Measurements from ENCODE around the gene SND1. TPM values are rescaled to one million over a fixed set of nuclear protein-coding genes. Genes with fewer than 3 reads are reported as not detected.

The SND1 gene
- total and polyA plus RNA-seq, 7 donors = 29.2 to 72.8 (median 48.2) TPM

DNA sequence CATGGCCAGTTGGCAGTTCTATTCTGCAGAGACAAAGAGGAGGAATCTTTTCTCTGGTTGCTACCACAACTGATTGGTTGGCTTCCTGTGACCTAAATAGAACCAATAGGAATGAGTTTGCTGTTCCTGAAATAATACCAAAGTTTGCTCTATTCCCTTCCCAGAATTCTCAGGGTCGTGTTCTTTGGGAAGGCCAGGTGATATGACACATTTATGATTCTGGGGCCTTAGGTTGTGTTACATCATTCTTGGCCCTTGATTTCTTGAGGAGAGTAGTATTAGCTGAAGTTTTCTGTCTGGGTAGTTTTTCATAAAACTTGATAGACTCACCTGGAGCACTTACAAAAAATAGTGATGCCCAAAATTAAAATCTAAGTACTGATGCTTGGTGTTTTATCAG is 207.3 kb downstream of the SND1 start:
- H3K27ac ChIP-seq = no peak overlapping the region
- H3K36me3 ChIP-seq (ENCODE audit: insufficient read depth in 1 of 2, low read depth in 1 of 2) = no peaks in the 10 kb centered on the region
- no peaks in the 10 kb centered on the region for H3K27me3 ChIP-seq (ENCODE audit: insufficient read depth in 3 of 3, low read length in 2 of 3)
- 0 to 33% (median 0%) methylated on average over 1 of the region's 1 CpG for WGBS, 3 donors
- TF ChIP-seq, protein P1, sequence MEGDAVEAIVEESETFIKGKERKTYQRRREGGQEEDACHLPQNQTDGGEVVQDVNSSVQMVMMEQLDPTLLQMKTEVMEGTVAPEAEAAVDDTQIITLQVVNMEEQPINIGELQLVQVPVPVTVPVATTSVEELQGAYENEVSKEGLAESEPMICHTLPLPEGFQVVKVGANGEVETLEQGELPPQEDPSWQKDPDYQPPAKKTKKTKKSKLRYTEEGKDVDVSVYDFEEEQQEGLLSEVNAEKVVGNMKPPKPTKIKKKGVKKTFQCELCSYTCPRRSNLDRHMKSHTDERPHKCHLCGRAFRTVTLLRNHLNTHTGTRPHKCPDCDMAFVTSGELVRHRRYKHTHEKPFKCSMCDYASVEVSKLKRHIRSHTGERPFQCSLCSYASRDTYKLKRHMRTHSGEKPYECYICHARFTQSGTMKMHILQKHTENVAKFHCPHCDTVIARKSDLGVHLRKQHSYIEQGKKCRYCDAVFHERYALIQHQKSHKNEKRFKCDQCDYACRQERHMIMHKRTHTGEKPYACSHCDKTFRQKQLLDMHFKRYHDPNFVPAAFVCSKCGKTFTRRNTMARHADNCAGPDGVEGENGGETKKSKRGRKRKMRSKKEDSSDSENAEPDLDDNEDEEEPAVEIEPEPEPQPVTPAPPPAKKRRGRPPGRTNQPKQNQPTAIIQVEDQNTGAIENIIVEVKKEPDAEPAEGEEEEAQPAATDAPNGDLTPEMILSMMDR (IDR thresholded peaks at IDR 0.05) = no peak
- ATAC-seq = no peak
- H3K9me3 ChIP-seq = no peaks in the 10 kb centered on the region
- H3K4me3 ChIP-seq = no peak overlapping the region
- DNase-seq = no peak
- intact Hi-C loops (cut with DNase I) = no loop called here
- no peaks in the 10 kb centered on the region for H3K4me1 ChIP-seq

DNA sequence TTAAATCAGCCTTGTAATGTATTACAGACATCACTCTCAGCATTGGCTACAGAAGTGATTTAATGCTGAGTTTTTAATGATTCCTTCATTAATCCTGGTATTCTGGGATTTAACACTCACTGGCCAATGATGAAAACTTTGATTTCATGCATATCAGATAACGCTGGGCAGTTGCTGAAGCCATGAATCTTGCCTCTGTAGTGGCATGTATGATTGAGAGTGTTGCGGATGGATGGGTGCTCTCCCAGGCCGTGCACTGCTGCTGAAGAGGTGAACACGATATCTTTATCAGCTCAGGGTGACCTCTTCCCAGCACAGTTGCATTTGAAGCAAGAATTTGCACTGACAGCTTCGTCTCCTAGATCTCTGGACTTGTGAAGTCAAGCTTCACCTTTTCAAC is 210.5 kb downstream of the SND1 start:
- H3K9me3 ChIP-seq = no peaks in the 10 kb centered on the region
- DNase-seq (no peak), ATAC-seq (peak; percentile 62 to 76 (median 66))
- H3K27me3 ChIP-seq (ENCODE audit: insufficient read depth in 3 of 3, low read length in 2 of 3) = no peaks in the 10 kb centered on the region
- no peak overlapping the region for H3K4me3 ChIP-seq
- intact Hi-C loops (cut with DNase I) = no loop called here
- no peaks in the 10 kb centered on the region for H3K36me3 ChIP-seq (ENCODE audit: insufficient read depth in 1 of 2, low read depth in 1 of 2)
- H3K27ac ChIP-seq = no peak overlapping the region
- no peaks in the 10 kb centered on the region for H3K4me1 ChIP-seq
- WGBS, 3 donors = 22 to 46% (median 29%) methylated on average over 5 of the region's 5 CpGs
- TF ChIP-seq, protein P1 (IDR thresholded peaks at IDR 0.05) = no peak

DNA sequence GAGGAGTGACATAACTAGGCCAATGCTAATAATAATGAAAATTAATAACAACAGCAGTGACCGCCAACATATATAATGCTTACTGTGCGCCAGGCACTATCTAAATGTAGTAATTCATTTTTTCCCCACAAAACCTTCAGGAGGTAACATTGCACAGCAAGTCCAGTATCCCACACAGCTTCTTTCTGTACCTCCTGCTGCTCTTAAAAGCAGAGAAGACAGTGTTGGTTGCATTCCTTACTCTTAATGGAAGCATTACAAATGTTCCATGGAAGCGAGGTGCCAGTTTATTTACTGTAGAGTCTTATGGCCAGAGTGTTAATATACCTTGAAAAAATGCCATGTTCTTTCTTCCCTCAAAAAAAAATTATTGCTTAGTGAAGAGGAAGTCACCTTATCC is 211.1 kb downstream of the SND1 start:
- ATAC-seq = no peak
- 95 to 96% (median 95%) methylated on average over 3 of the region's 3 CpGs for WGBS, 3 donors
- Histone ChIP-seq H3K9me3 (no peaks in the 10 kb centered on the region), H3K4me3 (no peak overlapping the region), H3K4me1 (no peaks in the 10 kb centered on the region), H3K27ac (no peak overlapping the region), H3K36me3 (ENCODE audit: insufficient read depth in 1 of 2, low read depth in 1 of 2) (no peaks in the 10 kb centered on the region), H3K27me3 (ENCODE audit: insufficient read depth in 3 of 3, low read length in 2 of 3) (no peaks in the 10 kb centered on the region)
- intact Hi-C loops (cut with DNase I) = no loop called here
- TF ChIP-seq, protein P1 (IDR thresholded peaks at IDR 0.05) = no peak
- DNase-seq = no peak

DNA sequence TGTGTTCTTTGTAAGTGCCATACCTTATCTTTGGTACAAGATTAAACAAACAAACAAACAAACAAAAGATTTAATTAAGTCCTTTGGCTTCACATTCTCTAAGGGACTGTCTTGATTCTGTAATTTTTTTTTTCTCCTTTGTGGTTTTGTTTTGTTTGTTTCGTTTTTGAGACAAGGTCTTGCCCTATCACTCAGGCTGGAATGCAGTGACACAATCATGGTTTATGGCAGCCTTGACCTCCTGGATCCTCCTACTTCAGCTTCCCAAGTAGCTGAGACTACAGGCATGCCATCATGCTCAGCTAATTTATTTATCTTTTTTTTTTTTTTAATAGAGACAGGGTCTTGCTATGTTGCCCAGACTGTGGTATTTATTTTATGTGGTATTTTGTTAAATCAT is 213.5 kb downstream of the SND1 start:
- peaks cover 0 to 4% of the 10 kb centered on the region in 2 donors for H3K36me3 ChIP-seq (ENCODE audit: insufficient read depth in 1 of 2, low read depth in 1 of 2)
- no peak overlapping the region for H3K4me3 ChIP-seq
- H3K9me3 ChIP-seq = no peaks in the 10 kb centered on the region
- no peaks in the 10 kb centered on the region for H3K27me3 ChIP-seq (ENCODE audit: insufficient read depth in 3 of 3, low read length in 2 of 3)
- no peak overlapping the region for H3K27ac ChIP-seq
- no peaks in the 10 kb centered on the region for H3K4me1 ChIP-seq
- ATAC-seq = no peak
- WGBS, 3 donors = 35 to 59% (median 50%) methylated on average over 1 of the region's 1 CpG
- TF ChIP-seq, protein P1 (IDR thresholded peaks at IDR 0.05) = no peak
- DNase-seq = no peak
- intact Hi-C loops (cut with DNase I) = no loop called here

DNA sequence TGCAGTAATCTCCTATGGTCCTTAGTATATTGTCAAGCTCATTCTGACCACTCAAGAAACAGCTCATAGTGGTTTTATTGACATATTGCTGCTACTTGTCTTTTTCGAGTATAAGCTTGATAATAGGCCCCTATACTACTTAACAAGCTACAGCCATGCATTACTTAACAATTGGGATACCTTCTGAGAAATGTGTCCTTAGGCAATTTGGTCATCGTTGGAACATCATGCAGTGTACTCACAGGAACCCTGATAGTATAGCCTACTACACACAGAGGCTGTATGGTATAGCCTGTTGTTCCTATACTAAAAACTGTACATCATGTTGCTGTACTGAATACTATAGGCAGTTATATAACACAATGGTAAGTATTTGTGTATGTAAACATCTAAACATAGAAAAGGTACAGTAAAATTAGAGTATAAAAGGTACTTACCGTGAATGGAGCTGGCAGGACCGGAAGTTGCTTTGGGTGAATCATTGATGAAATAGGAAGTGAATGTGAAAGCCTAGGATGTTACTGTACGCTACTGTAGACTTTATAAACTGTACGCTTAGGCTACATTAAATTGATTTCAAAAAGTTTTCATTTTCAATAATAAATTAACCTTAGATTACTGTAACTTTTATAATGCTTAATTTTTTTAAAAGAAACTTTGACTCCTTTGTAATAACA is 218.4 kb downstream of the SND1 start:
- H3K36me3 ChIP-seq (ENCODE audit: insufficient read depth in 1 of 2, low read depth in 1 of 2) = peaks cover 0 to 4% of the 10 kb centered on the region in 2 donors
- no peak for ATAC-seq
- H3K27me3 ChIP-seq (ENCODE audit: insufficient read depth in 3 of 3, low read length in 2 of 3) = no peaks in the 10 kb centered on the region
- H3K4me1 ChIP-seq = no peaks in the 10 kb centered on the region
- intact Hi-C loops (cut with DNase I) = no loop called here
- H3K9me3 ChIP-seq = no peaks in the 10 kb centered on the region
- DNase-seq = no peak
- no peak overlapping the region for H3K27ac ChIP-seq
- TF ChIP-seq, protein P1 (IDR thresholded peaks at IDR 0.05) = no peak
- WGBS, 3 donors = 90 to 95% (median 93%) methylated on average over 6 of the region's 6 CpGs
- H3K4me3 ChIP-seq = no peak overlapping the region
